GF-D8 (cell line): Measurements from ENCODE around the gene C2orf72.
"Not testable (repeated sequence)": the region's sequence is repeated elsewhere in the genome, so short reads cannot be mapped to it uniquely, and the experiment has no call there.

ENCODE experiments used
- DNase-seq: peaks from one replicate; lab custom pipeline; 2025; lab: John Stamatoyannopoulos, UW

C2orf72 gene

DNA sequence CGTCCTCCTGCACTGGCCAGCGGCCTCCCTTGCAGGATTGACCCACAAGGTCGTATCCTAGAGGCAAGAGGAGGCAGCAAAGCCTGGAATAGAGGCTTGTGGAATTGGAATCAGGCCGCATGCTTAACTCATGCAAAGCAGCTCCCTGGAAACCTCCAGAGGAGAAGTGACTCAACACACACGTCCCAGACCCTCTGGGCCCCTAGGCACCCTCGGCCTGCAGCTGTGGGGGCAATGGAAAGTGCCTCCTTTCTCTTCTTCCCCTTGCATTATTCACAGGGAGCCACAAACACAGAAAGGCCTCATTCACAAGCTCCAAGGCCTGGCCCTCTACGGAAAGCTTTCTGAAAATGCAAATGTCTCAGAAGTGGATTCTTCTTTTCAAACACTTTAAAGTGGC lies 21.8 kb upstream of the C2orf72 start:
- DNase-seq, result no peak

DNA sequence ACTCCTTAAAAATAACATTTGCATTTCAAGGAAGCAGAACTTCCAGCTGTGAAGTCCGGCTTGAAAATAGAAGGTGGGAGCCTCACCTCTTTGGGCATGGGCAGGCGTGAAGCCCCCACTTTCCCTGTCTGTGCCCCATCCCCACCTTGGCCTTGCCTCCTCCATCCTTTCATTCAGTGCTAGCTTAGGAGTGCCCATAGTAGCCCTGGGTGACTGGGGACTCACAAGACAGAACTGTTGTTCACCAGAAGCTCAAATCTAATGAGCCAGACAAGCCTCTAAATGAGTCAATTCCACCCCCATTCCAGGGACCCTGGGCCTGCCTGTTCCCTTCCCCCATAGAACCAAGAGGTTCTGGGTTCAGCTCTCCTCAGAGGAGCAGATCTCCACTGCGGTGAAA lies 21.4 kb upstream of the C2orf72 start:
- DNase-seq, result no peak

DNA sequence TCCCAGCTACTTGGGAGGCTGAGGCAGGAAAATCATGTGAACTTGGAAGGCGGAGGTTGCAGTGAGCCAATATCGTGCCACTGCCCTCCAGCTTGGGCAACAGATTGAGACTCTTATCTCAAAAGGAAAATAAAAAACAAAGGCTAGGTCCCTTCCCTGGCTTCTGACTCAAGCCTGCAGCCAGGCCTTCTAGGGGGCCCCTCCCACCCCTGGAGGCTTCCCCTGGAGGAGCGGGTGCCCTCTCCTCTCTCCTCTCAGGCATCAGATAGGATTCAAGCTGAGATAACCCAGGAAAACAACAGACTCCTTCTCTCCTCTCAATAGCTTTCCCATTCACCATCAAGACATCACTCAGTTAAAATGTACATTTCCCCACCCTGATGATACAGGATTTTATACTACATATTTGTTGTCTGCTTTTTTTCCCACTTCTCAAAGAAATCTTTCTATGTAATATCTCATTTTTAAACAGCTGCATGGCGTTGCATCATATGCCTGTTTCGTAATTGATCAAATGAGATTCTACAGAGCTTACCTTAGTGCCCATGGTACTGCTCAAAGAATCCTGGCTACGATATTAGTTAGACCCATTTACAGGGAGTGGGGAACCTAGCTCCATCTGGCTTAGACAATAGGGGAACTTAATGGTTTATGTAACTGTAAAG lies 20.6 kb upstream of the C2orf72 start:
- DNase-seq, result no peak

DNA sequence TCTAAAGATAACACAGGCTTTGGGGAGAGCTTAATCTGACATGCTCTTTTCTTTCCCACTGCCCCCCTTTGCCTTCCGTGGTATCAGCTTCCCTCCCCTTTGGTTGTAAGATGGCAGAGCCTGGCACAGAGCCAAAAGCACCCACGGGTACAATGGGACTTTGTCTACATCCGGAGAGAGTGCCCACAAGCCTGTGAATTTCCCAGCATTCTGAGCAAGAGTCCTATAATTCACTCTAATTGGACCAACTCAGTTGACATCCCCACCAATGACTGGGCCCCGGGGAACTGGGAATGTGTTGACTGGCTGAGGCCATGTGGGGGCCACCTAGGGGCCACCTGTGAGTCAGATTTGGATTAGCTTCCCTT lies 20.1 kb upstream of the C2orf72 start:
- no peak for DNase-seq

DNA sequence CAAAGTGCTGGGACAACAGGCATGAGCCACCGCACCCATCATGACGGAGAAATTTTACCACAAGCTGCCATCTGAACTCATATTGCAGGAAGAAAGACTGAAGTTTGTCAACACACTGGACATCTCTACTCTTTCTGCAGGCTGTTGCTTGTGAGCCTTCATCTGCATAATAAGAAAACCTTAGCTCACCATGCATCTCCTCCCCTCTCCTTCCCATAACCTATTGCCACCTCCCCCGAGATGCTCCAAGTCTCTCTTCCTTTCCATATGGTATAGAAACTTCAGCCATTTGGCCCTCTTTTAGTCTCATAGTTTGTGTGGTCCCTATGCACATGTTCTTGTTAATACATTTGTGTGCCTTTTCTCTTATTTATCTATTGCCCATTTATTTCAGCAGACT lies 19.1 kb upstream of the C2orf72 start:
- no peak for DNase-seq

DNA sequence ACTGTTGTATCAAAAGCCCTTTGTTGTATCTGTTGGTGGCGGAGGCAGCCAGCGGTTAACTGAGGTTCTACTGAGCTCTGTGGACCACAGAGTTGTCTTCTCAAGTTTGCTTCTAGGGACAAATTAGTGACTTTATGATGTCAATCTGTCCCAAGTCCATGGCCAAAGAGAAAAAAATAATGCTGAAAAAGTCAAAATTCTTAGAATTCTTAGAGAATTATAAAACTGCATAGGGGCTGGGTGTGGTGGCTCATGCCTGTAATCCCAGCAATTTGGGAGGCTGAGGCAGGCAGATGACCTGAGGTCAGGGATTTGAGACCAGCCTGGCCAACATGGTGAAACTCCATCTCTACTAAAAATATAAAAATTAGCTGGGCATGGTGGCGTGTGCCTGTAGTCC lies 12.3 kb upstream of the C2orf72 start:
- DNase-seq, result not testable (repeated sequence)

DNA sequence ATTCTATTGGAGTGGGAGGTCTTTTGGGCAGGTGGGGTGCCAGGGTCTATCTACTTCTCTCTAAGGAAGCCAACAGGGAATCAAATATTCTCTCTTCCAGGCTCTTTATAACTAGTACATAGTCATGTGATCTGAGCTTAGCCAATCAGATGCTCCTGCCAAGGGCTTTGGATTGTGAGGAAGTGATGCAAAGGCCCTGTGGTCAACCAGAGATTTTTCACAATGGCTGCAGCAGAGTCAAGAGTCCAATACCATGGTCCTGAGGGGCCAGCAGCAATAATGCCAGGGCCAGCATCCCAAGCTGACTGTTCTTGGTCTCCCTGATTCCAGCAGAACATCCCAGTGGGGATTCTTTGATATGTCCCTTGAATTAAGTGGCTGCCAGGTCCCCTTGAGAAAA lies 8.4 kb upstream of the C2orf72 start:
- no peak for DNase-seq

DNA sequence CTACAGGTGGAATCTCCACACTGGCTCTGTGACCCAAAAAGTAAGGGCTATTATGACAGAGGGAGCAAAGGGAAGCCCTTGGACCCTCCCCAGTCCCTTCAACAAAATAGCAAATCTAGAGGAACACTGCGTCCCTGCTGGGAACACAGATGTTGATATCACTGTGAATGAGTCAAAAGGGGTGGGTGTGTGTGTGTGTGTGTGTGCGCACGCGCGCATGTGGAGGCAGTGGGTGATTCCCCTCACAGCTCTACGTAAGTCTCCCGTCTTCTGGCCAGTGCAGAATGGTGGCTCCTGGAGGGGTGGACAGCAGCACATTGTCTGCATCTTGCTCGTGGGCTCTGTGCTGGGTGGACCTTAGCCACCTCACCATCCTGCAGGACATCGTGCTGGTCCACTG lies 7.8 kb upstream of the C2orf72 start:
- DNase-seq, result no peak

DNA sequence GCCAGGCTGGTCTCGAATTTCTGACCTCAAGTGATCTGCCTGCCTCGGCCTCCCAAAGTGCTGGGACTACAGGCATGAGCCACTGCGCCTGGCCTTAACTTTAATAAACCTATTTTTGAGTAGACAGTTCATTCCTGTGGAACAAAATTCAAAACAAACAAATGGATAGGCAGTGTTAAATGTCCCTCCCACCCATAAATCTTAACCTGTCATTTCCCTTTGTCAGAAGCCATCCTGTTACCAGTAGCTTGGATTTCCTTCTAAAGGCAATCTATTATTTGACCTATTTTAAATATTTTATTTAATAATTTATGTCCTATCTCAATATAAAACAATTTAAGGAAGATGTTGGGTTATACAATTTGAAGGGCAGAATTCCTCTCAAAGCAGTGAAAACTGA lies 6.6 kb upstream of the C2orf72 start:
- DNase-seq, result no peak

DNA sequence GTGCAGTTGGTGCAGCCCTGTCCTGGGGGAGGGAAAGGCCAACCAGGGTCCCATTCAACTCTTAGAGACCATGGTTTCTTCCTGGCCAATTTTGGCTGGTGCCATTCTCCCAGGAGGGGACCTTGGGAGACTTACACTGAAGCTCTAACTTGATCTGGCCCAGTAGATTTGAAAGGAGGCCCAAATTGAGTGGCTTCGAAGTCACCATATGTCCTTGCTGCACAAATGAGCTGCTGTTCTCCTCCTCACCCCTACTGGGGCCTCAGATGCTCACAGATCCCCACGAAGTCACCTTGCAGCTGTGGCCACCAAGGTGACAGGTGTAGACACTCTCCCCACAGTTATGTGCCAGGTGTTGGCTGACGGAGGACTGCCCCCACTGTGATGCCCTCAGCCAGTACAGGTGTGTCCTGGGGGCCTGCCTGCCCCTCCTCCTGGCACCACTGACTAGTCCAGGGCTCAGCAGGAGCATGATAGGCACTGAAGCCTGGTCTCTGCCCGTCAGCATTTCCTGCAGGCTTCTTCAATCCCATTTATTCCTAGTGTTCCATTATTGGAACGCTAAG lies 4.7 kb upstream of the C2orf72 start:
- DNase-seq, result no peak

DNA sequence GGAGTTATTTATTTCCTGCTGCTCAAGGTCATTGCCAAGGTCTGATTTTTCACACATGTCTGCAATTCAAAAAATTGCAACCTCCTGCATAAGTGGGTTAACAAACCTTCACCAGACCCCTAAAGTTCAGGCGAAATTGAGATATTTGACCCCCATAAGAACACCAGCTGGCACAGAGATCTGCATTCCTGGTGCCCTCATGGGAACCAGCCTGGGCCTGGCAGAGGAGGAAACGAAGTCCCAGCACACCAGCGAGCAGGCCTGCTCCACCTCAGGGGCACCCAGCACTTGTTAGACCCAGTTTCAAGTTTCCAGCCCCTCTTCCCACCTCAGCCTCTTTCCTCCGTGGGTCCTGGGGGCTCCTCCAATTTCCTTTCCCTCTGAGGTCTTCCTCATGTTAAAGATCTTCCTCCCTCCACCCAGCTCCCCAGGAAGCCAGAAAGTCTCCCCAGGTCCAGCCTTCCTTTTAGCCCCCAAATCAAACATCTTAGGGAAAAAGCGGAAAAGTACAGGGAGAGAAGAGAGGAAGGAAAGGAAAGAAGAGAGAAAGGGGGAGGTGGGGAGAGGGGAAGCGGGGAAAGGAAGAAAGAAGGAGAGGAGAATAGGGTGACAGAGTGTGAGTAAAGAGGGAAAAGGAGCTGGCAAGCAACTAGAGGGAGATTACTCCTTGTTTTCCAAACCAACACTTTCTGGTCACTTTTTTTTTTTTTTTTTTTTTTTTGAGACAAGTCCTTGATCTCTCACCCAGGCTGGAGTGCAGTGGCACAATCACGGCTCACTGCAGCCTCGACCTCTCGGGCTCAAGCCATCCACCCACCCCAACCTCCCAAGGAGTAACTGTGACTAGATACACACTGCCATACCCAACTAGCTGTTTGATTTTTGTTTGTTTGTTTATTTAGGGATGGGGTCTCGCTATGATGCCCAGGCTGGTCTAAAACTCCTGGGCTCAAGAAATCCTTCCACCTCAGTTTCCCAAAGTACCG lies 3.9 kb upstream of the C2orf72 start:
- no peak for DNase-seq

DNA sequence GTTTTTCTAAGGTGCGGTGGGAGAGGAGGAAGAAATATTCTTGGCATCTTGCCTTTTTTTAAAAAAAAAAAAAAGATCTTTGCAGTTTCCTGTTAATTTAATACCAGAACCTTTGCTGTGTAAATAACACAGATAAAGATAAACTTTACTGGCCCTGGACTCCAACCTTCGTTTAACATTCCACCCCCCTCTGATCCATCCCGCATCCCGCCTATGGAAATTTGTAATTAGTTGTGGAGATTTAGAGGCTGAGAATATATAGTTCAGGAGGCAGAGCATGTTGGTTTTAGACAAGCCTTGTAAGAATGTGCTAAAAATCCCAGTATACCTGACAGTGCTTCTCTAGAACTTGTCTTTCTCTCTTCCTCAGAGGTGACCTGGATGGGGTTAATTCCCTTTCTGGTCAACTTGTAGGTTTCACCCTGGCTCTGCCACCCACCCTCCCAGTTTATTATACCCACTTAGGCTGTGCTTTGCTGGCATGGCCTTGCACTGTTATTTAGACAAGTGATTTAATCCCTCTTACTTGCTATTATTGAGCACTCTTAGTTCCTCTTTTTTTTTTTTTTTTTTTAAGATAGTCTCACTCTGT lies 2.9 kb upstream of the C2orf72 start:
- DNase-seq, result no peak

DNA sequence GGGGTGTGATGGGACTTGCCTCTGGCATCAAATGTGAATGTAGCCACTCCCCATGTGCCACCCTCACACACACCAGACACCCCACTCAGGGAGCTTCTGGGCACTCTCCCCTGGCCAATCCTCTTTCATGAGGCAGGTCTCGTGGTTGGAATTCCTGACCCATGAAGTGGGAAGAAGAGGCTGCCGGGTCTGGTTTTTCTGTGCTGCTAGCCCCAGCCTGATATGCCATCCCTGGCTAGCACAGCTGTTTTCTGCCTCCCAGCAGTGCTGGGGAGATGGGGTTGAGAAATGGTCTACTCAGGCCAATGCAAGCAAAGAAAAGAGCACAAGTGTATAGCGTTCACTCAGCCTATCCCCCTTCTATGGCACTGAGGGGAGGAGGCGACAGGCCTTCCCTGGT lies 1.2 kb upstream of the C2orf72 start:
- no peak for DNase-seq

DNA sequence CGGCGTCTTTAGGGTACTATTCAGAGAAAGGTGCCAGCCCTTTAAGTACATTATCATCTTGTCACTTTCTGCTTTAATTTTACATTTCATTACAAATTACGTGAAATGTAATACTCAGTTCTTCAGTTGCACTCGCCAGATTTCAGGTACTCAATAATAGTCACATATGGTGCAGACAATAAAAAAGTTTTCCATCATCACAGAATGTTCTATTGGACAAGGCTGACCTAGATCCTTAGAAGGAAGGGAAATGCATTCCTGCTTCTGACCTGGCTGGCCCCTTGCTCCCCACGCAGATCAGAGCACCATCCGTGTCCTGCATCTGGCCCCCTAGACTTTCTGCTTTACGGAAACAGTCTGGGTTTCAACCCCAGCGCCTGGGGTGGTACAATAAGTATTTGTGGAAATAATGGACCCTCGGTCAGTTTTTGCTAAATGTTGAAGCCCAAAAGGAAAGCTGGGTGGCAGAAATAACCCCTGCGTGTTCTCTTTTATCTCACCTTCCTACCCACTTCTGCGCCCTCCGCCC lies 681 bp upstream of the C2orf72 start:
- DNase-seq, result no peak

DNA sequence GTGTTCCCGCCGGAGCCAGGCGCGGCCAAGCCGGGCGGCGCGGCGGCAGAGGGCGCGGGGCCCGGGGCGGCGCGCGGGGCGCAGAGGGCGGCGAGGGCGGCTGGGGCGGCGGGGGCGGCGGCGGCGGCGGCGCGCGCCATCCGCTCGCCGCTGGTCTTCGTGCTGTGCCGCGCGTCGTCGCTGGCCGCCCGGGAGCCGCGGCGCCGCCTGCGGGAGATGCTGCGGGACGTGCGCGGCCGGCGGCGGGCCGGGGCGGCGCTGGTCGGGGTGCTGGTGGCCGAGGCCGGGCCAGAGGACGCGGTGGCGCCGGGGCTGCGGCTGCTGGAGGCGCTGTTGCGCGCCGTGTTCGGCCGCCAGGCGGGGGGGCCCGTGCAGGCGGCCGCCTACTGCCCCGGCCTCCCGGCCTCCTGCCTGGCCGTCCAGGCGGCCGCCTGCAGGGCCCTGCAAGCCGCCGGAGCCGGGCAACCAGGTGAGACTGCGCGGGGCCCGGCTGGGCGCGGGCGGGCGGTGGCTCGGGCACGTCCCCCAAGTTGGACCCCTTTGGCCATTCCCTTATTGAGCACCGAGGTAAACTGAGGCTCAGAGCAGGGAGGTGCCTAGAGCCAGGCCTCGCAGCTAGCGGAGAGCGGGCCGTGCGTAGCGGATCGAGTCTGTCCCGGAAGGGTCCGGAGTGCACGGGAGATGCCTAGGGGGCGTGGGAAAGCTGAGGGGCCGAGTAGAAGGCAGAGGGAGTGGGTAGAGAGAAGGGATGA lies 584 bp downstream of the C2orf72 start:
- DNase-seq, result no peak

DNA sequence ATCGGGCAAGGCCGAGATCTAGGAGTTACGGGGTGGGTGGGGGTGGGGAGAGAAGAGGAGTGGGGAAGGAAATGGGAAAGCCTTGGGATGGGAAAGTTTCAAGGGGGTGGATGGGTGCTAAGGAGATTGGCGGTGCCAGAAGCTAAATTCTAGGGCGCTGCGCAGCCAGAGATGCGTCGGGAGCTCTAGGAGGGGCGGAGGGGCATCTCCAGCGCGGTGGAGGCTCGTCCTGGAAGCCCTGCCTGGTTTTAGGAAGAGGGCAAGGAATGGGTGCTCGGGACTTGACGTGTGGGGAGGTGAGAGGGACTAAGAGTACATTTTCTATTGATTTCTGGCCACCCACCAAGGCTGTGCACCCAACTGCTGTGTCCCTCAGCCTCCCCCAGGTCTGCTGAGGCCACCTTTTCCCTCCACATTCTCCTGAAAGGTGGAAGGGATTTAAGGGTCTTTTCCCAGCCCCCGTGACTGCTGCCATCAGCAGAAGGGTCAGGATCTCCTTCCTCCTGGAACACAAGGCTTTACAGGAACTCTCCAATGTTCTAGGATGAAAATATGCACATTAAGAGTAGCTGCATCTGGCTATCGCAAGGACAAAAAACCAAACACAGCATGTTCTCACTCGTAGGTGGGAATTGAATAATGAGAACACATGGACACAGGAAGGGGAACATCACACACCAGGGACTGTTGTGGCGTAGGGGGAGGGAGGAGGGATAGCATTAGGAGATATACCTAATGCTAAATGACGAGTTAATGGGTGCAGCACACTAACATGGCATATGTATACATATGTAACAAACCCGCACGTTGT lies 1.4 kb downstream of the C2orf72 start:
- no peak for DNase-seq

DNA sequence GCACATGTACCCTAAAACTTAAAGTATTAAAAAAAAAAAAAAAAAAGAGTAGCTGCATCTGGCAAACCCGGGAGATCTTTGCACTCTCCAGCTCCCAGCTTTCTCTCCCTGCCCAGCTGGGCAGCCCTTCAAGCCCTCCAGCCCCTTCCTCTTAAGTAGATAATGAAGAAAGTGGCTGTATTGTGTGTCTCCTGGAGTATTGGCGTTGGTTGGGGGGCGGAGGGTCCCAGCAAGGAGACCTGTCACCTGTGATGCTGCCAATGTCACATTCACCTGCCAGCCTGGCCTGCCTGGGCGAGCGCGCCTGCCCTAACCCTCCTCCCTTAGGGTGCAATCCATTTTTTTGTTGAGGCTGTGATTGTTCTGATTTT lies 2.0 kb downstream of the C2orf72 start:
- DNase-seq, result no peak

DNA sequence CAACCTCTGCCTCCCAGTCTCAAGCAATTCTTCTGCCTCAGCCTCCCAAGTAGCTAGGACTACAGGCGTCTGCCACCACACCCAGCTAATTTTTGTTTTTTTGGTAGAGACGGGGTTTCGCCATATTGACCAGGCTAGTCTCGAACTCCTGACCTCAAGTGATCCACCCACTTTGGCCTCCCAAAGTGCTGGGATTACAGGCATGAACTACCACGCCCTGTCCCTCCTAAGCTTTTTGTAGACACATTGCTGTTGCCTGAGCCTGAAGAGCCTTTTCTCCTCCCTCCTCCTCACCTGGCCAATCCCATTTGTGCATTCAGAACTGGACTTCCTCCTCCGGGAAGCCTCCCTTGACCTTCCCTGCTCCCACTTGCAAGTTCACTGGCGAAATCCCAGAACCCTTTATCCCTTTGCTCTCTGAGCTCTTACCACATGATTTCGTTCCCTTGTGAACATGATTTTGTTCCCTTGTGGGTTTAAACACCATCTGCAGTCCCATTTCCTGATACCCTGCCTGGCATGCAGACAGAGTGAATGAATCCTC lies 2.6 kb downstream of the C2orf72 start:
- no peak for DNase-seq

DNA sequence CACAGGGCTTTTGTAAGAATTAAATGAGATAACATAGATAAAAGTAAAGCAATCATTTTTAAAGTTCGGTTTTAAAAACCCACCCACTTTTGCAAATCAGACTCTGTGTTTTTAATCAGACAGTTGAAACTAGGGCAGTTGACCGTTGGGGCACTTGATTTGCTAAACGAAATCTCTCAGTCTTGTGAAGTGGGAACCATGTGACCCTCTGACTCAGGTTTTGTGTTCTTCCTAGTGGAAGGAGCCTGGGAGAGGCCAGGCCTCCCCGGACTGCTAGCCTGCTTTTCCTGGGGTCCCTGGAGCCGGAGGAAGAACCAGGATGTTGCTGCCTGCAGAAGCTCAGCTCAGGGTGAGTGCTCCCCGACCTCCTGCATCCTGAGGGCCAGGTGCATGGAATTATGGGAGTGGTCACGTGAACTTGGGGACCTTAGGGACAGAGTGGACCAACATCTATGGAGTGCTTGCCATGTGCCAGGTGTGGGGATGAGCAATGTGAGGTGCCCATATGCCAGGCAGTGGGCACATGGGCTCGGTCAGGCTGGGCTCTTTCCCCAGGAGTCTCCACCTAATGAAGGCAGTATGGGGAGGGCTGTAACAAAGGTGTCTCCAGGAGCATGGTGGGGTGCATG lies 3.9 kb downstream of the C2orf72 start:
- no peak for DNase-seq

DNA sequence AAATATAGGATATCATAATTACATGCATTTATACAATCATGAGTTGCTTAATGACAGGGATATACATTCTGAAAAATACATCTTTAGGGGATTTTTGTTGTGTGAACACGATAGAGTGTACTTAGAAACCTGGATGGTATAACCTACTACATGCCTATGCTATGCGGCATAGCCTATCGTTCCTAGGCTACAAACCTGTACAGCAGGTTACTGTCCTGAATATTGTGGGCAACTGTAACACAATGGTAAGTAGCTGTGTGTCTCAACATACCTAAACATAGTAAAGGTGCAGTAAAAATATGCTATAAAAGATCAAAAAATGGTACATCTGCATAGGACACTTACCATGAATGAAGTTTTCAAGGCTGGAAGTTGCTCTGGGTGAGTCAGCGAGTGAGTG lies 6.5 kb downstream of the C2orf72 start:
- DNase-seq, result no peak
